Common myeloid progenitor, CD34-positive (primary cell): ENCODE results near the gene EGF.
A peak's percentile ranks its signal among the peaks of the same experiment; 100 is the strongest.

Source experiments
- CTCF ChIA-PET: fragments of 350-600 bp; sonication (Branson Sonifier 250); formaldehyde crosslinking; loops from one replicate; lab custom pipeline; 2021; ENCODE audit warnings: antibody characterized with exemption; lab: Charles Lee
- POLR2A ChIA-PET: fragments of 350-600 bp; sonication (Branson Sonifier 250); formaldehyde crosslinking; loops from one replicate; lab custom pipeline; 2021; ENCODE audit warnings: antibody characterized with exemption; lab: Charles Lee
- DNase-seq, 3 donors: peaks; one replicate each; pipeline versions ENCODE4 v3.0.0 to v3.0.0-alpha.2; 2013
- H3K27ac ChIP-seq, 2 experiments: 1 replicate in 1 of 2; 2 replicates in 1 of 2; pipeline ENCODE4 v1.7.0; 2013; ENCODE audit warnings: inconsistent platforms in 2 of 2, low read length in 2 of 2, mild to moderate bottlenecking in 2 of 2, low read depth in 1 of 2, moderate library complexity in 1 of 2; ENCODE audit not compliant: severe bottlenecking in 2 of 2, insufficient read depth in 1 of 2, poor library complexity in 1 of 2
- H3K27me3 ChIP-seq, 5 experiments: replicated peaks in 2 of 5; 1 replicate in 3 of 5; 2 replicates in 2 of 5; pipeline versions ENCODE4 v1.6.1 to v1.7.0; 2013; ENCODE audit warnings: low read length in 4 of 5, mild to moderate bottlenecking in 2 of 5, moderate library complexity in 2 of 5, inconsistent platforms in 1 of 5; ENCODE audit not compliant: insufficient read depth in 5 of 5, control insufficient read depth in 4 of 5
- H3K36me3 ChIP-seq, 4 experiments: 1 replicate in 2 of 4; 2 replicates in 2 of 4; pipeline versions ENCODE4 v1.6.1 to v1.7.0; 2013; ENCODE audit warnings: low read length in 3 of 4, control low read depth in 1 of 4, mild to moderate bottlenecking in 1 of 4; ENCODE audit not compliant: control insufficient read depth in 4 of 4, insufficient read depth in 4 of 4
- H3K4me1 ChIP-seq, 4 experiments: 1 replicate in 3 of 4; 2 replicates in 1 of 4; pipeline versions ENCODE4 v1.6.1 to v1.7.1; 2013; ENCODE audit warnings: low read length in 3 of 4, mild to moderate bottlenecking in 3 of 4, control low read depth in 1 of 4, inconsistent platforms in 1 of 4, moderate library complexity in 1 of 4; ENCODE audit not compliant: control insufficient read depth in 4 of 4, insufficient read depth in 4 of 4; ENCODE audit errors: control extremely low read depth in 1 of 4
- H3K4me3 ChIP-seq, 7 experiments: 1 replicate in 4 of 7; 2 replicates in 3 of 7; pipeline versions ENCODE4 v1.5.1 to v1.7.0; 2013; ENCODE audit warnings: mild to moderate bottlenecking in 7 of 7, low read length in 6 of 7, moderate library complexity in 6 of 7, inconsistent platforms in 2 of 7, low read depth in 2 of 7, control low read depth in 1 of 7; ENCODE audit not compliant: insufficient read depth in 4 of 7, control insufficient read depth in 1 of 7; ENCODE audit errors: extremely low read depth in 1 of 7
- H3K9me3 ChIP-seq, 5 experiments: 1 replicate in 4 of 5; 2 replicates in 1 of 5; pipeline versions ENCODE4 v1.6.1 to v1.7.1; 2013; ENCODE audit warnings: low read length in 4 of 5, mild to moderate bottlenecking in 2 of 5, inconsistent platforms in 1 of 5, low read depth in 1 of 5, moderate library complexity in 1 of 5; ENCODE audit not compliant: control insufficient read depth in 4 of 5, insufficient read depth in 2 of 5; ENCODE audit errors: control extremely low read depth in 1 of 5
- whole genome bisulfite sequencing: methylation state at CpG from one replicate; pipeline ENCODE4 v1.1.5; 2013; ENCODE audit not compliant: insufficient coverage; 5-methylcytosine and 5-hydroxymethylcytosine counted together

Gene EGF

DNA sequence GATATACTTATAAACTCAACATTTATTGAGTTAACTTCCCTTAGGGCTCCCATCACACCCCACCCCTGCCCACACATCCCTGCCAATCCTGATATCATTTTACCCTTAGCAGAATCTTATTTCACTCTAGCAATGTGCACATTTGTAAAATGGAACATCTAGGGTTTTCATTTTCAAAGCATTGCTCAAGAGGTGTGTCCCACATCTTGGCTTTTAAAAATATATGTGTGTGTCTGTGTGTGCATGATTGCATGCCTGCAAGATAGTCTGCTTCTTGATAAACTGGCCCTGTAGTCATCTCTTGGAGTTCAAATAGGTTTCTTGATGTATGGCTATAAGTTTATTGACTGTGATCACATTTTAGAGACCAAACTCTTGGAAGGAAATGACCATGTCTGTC lies 26.4 kb upstream of the EGF start:
- POLR2A ChIA-PET, result no interaction called here
- Histone ChIP-seq H3K36me3 (no peaks in the 10 kb centered on the region), H3K27ac (no peak overlapping the region), H3K4me1 (peaks cover 0 to 3% (median 1%) of the 10 kb centered on the region in 4 experiments), H3K27me3 (no peaks in the 10 kb centered on the region), H3K4me3 (no peak overlapping the region), H3K9me3 (no peaks in the 10 kb centered on the region)
- CTCF ChIA-PET, result interaction anchor here (1.1 kb wide), 1 partner anchor 14 kb away, joined by 3 read pairs; no protein-coding TSS in a partner anchor
- no peak for DNase-seq

GRCh38 chr4:109887071-109887470 lies 25.6 kb upstream of the EGF start:
- ChIA-PET POLR2A (interaction anchor here (0.5 kb wide), 1 partner anchor 29 kb away, joined by 3 read pairs; no protein-coding TSS in a partner anchor), CTCF (interaction anchor here (1.1 kb wide), 1 partner anchor 15 kb away, joined by 3 read pairs; no protein-coding TSS in a partner anchor)
- WGBS, result 18% methylated on average over 2 of the region's 6 CpGs

GRCh38 chr4:109890076-109890475 lies 22.6 kb upstream of the EGF start:
- CTCF ChIA-PET, result no interaction called here
- Histone ChIP-seq H3K27ac (no peak overlapping the region), H3K9me3 (no peaks in the 10 kb centered on the region), H3K4me3 (no peak overlapping the region), H3K27me3 (no peaks in the 10 kb centered on the region), H3K36me3 (no peaks in the 10 kb centered on the region), H3K4me1 (peaks cover 0 to 3% (median 1%) of the 10 kb centered on the region in 4 experiments)
- POLR2A ChIA-PET, result no interaction called here
- DNase-seq, result no peak

More at GRCh38 chr4:109887071-109887470, 25.6 kb upstream of the EGF start:
- Histone ChIP-seq H3K9me3 (no peaks in the 10 kb centered on the region), H3K27me3 (no peaks in the 10 kb centered on the region), H3K4me1 (peaks cover 0 to 3% (median 1%) of the 10 kb centered on the region in 4 experiments), H3K27ac (no peak overlapping the region), H3K36me3 (no peaks in the 10 kb centered on the region), H3K4me3 (no peak overlapping the region)
- DNase-seq, result peak in 1 of 3 donors; percentile 9

GRCh38 chr4:109902559-109903251 lies 10.0 kb upstream of the EGF start:
- DNase-seq, result no peak
- POLR2A ChIA-PET, result no interaction called here
- Histone ChIP-seq H3K27ac (no peak overlapping the region), H3K36me3 (no peaks in the 10 kb centered on the region), H3K4me1 (no peaks in the 10 kb centered on the region), H3K9me3 (peaks cover 0 to 6% (median 4%) of the 10 kb centered on the region in 5 experiments), H3K4me3 (no peak overlapping the region), H3K27me3 (no peaks in the 10 kb centered on the region)
- 96% methylated on average over 4 of the region's 8 CpGs for WGBS
- CTCF ChIA-PET, result no interaction called here

- Histone ChIP-seq H3K9me3 (no peaks in the 10 kb centered on the region), H3K27ac (no peak overlapping the region), H3K36me3 (no peaks in the 10 kb centered on the region), H3K4me3 (no peak overlapping the region), H3K4me1 (peaks cover 6 to 13% (median 12%) of the 10 kb centered on the region in 4 experiments), H3K27me3 (no peaks in the 10 kb centered on the region)
- no CpG with 5 or more reads among the region's 1 CpG for WGBS
- CTCF ChIA-PET, result no interaction called here
- DNase-seq, result no peak
- POLR2A ChIA-PET, result no interaction called here
These were observed 4.0 kb upstream of the EGF start for GRCh38 chr4:109908731-109909130.

- no peak overlapping the region for H3K27ac ChIP-seq
- no peak overlapping the region for H3K4me3 ChIP-seq
- CTCF ChIA-PET, result interaction anchor here (1.5 to 1.6 kb wide), 2 partner anchors 14 to 16 kb away, joined by 3 to 4 read pairs; no protein-coding TSS in a partner anchor
- H3K36me3 ChIP-seq, result no peaks in the 10 kb centered on the region
- WGBS, result no CpG with 5 or more reads among the region's 2 CpGs
- POLR2A ChIA-PET, result no interaction called here
- no peaks in the 10 kb centered on the region for H3K9me3 ChIP-seq
- no peaks in the 10 kb centered on the region for H3K27me3 ChIP-seq
- peaks cover 7 to 17% (median 16%) of the 10 kb centered on the region in 4 experiments for H3K4me1 ChIP-seq
- no peak for DNase-seq
These were observed 2.4 kb upstream of the EGF start for GRCh38 chr4:109910256-109910655.

DNA sequence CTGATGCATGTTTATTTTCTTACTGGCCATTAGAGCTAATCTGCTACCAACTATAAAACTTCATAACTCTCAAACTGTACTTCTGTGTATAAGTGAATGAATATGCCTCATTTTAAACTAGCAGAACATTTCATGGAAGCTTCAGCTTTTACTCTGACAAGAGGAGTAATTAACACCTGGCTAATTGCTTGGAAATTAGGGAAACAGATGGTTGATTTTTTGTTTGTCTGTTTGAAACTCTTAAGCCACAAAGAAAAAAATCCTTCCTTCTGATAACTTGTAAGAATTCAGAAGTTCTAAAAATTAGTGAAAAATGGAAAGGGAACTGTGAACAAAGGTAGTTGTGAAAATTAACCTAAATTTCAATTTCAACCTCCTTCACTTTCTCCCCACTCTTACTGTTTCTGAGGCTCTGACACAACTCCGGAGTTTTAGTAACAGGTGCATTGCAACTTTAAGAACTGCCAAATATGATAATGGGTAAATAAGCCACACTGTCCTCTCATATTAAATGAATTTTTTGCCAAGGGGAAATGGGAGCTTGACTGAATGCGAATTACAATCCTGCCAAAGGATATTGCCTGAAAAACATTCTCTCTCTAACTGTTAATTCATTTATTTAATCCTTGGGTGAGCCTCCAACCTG lies 1.0 kb downstream of the EGF start:
- DNase-seq, result peak in 2 of 3 donors; percentile 8 to 44
- POLR2A ChIA-PET, result no interaction called here
- Histone ChIP-seq H3K4me1 (peaks cover 7 to 17% (median 16%) of the 10 kb centered on the region in 4 experiments), H3K4me3 (no peak overlapping the region), H3K27me3 (no peaks in the 10 kb centered on the region), H3K36me3 (no peaks in the 10 kb centered on the region), H3K9me3 (no peaks in the 10 kb centered on the region), H3K27ac (no peak overlapping the region)
- CTCF ChIA-PET, result interaction anchor here (1.3 to 1.8 kb wide), 2 partner anchors 16 to 85 kb away, joined by 3 to 6 read pairs; no protein-coding TSS in a partner anchor
- no CpG with 5 or more reads among the region's 2 CpGs for WGBS
